ENCODE measurements around the gene PRF1. TPM values are rescaled to one million over a fixed set of nuclear protein-coding genes. Genes with fewer than 3 reads are reported as not detected.
"Not testable (repeated sequence)": the region's sequence is repeated elsewhere in the genome, so short reads cannot be mapped to it uniquely, and the experiment has no call there.

The PRF1 gene
- polyA plus RNA-seq, 1 donor (not counting 4 experiments of a cell fraction or from before 2014, with no cell fraction given): not detected

DNA sequence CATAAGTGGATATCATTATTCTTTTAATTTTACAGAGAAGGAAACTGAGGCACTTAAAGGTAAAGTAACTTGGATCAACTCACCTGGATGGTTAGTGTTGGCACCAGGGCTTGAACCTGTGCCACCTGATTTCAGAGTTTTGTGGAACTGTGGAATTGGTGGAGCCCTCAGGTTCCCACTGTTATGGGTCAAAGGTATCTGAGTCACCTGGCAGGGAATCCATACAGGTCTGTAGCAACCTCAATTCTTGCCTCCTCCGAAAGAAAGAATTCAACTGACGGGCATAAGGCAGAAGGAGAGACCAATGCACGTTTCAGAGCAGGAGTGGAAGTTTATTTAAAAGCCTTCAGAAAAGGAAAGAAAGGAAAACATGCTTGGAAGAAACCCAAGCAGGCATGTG is 44.5 kb upstream of the PRF1 start:
- peaks cover 12% of the 10 kb centered on the region for H3K4me1 ChIP-seq (ENCODE audit: control insufficient read depth, extremely low read depth, insufficient read depth, low read length)
- TF ChIP-seq, protein P1, sequence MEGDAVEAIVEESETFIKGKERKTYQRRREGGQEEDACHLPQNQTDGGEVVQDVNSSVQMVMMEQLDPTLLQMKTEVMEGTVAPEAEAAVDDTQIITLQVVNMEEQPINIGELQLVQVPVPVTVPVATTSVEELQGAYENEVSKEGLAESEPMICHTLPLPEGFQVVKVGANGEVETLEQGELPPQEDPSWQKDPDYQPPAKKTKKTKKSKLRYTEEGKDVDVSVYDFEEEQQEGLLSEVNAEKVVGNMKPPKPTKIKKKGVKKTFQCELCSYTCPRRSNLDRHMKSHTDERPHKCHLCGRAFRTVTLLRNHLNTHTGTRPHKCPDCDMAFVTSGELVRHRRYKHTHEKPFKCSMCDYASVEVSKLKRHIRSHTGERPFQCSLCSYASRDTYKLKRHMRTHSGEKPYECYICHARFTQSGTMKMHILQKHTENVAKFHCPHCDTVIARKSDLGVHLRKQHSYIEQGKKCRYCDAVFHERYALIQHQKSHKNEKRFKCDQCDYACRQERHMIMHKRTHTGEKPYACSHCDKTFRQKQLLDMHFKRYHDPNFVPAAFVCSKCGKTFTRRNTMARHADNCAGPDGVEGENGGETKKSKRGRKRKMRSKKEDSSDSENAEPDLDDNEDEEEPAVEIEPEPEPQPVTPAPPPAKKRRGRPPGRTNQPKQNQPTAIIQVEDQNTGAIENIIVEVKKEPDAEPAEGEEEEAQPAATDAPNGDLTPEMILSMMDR (optimal IDR thresholded peaks at IDR 0.05 in 1 of 3, IDR thresholded peaks at IDR 0.05 in 1 of 3, conservative IDR thresholded peaks at IDR 0.05 in 1 of 3; ENCODE audit: extremely low read depth in 1 of 3, insufficient read depth in 2 of 3, low read length in 3 of 3): no peak
- TF ChIP-seq EZH2 (IDR thresholded peaks at IDR 0.05; ENCODE audit: low read length): no peak
- dilution Hi-C loops (cut with MboI; ENCODE audit: extremely low pct_ligation_motif_present, low sequenced_read_pairs): no loop called here
- no peaks in the 10 kb centered on the region for H4K20me1 ChIP-seq (ENCODE audit: control insufficient read depth, extremely low read depth, insufficient read depth, low read length)
- peaks cover 4% of the 10 kb centered on the region for H3K27me3 ChIP-seq (ENCODE audit: control insufficient read depth, extremely low read depth, insufficient read depth, low read length)
- H2AFZ ChIP-seq (ENCODE audit: control insufficient read depth, low read length): no peak overlapping the region
- no peaks in the 10 kb centered on the region for H3K79me2 ChIP-seq (ENCODE audit: control insufficient read depth, insufficient read depth, low read length)
- no peak overlapping the region for H3K27ac ChIP-seq (ENCODE audit: control insufficient read depth, insufficient read depth, low read length)
- no peak overlapping the region for H3K4me3 ChIP-seq (ENCODE audit: control insufficient read depth in 2 of 3, extremely low read depth in 1 of 3, insufficient read depth in 2 of 3, low read depth in 1 of 3, low read length in 3 of 3)
- DNase-seq (ENCODE audit: low read depth, low spot score): no peak
- no peak overlapping the region for H3K9ac ChIP-seq (ENCODE audit: control insufficient read depth, extremely low read depth, insufficient read depth, low read length)
- no peaks in the 10 kb centered on the region for H3K36me3 ChIP-seq (ENCODE audit: control insufficient read depth in 2 of 2, extremely low read depth in 1 of 2, insufficient read depth in 2 of 2, low read length in 2 of 2)
- H3K4me2 ChIP-seq (ENCODE audit: control insufficient read depth, extremely low read depth, insufficient read depth, low read depth, low read length): no peak overlapping the region
- no peak for FAIRE-seq
- H3K9me1 ChIP-seq (ENCODE audit: control insufficient read depth, extremely low read depth, insufficient read depth, low read length): no peaks in the 10 kb centered on the region
- H3K9me3 ChIP-seq (ENCODE audit: control insufficient read depth, low read depth, low read length): peaks cover 11% of the 10 kb centered on the region

DNA sequence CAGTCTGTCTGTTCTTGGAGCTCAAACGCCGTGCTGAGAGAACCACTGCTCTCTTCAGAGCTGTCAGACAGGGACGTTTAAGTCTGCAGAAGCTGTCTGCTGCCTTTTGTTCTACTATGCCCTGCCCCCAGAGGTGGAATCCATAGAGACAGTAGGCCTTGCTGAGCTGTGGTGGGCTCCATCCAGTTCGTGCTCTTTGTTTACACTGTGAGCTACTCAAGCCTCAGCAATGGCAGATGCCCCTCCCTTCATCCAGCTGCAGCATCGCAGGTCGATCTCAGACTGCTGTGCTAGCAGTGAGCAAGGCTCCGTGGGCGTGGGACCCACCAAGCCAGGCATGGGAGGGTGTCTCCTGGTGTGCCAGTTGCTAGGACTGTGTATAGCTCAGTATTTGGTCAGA is 42.4 kb upstream of the PRF1 start:
- H4K20me1 ChIP-seq (ENCODE audit: control insufficient read depth, extremely low read depth, insufficient read depth, low read length); H3K27me3 ChIP-seq (ENCODE audit: control insufficient read depth, extremely low read depth, insufficient read depth, low read length): not testable (repeated sequence)

DNA sequence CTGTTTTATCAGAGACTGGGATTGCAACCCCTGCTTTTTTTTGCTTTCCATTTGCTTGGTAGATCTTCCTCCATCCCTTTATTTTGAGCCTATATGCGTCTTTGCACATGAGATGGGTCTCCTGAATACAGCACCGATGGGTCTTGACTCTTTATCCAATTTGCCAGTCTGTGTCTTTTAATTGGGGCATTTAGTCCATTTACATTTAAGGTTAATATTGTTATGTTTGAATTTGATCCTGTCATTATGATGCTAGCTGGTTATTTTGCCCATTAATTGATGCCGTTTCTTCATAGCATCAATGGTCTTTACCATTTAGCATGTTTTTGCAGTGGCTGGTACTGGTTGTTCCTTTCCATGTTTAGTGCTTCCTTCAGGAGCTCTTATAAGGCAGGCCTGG is 40.7 kb upstream of the PRF1 start:
- H3K27me3 ChIP-seq (ENCODE audit: control insufficient read depth, extremely low read depth, insufficient read depth, low read length); H3K36me3 ChIP-seq (ENCODE audit: control insufficient read depth in 2 of 2, extremely low read depth in 1 of 2, insufficient read depth in 2 of 2, low read length in 2 of 2); H3K4me2 ChIP-seq (ENCODE audit: control insufficient read depth, extremely low read depth, insufficient read depth, low read depth, low read length); H3K4me3 ChIP-seq (ENCODE audit: control insufficient read depth in 2 of 3, extremely low read depth in 1 of 3, insufficient read depth in 2 of 3, low read depth in 1 of 3, low read length in 3 of 3); dilution Hi-C loops (cut with MboI; ENCODE audit: extremely low pct_ligation_motif_present, low sequenced_read_pairs); H3K79me2 ChIP-seq (ENCODE audit: control insufficient read depth, insufficient read depth, low read length); H3K4me1 ChIP-seq (ENCODE audit: control insufficient read depth, extremely low read depth, insufficient read depth, low read length); H3K27ac ChIP-seq (ENCODE audit: control insufficient read depth, insufficient read depth, low read length); H2AFZ ChIP-seq (ENCODE audit: control insufficient read depth, low read length); FAIRE-seq; H4K20me1 ChIP-seq (ENCODE audit: control insufficient read depth, extremely low read depth, insufficient read depth, low read length); H3K9me1 ChIP-seq (ENCODE audit: control insufficient read depth, extremely low read depth, insufficient read depth, low read length); H3K9me3 ChIP-seq (ENCODE audit: control insufficient read depth, low read depth, low read length); DNase-seq (ENCODE audit: low read depth, low spot score); H3K9ac ChIP-seq (ENCODE audit: control insufficient read depth, extremely low read depth, insufficient read depth, low read length): not testable (repeated sequence)

More for the DNA sequence above, 42.4 kb upstream of the PRF1 start:
- H3K9ac ChIP-seq (ENCODE audit: control insufficient read depth, extremely low read depth, insufficient read depth, low read length); H3K9me1 ChIP-seq (ENCODE audit: control insufficient read depth, extremely low read depth, insufficient read depth, low read length); H3K27ac ChIP-seq (ENCODE audit: control insufficient read depth, insufficient read depth, low read length); H3K79me2 ChIP-seq (ENCODE audit: control insufficient read depth, insufficient read depth, low read length); H3K4me3 ChIP-seq (ENCODE audit: control insufficient read depth in 2 of 3, extremely low read depth in 1 of 3, insufficient read depth in 2 of 3, low read depth in 1 of 3, low read length in 3 of 3); dilution Hi-C loops (cut with MboI; ENCODE audit: extremely low pct_ligation_motif_present, low sequenced_read_pairs); FAIRE-seq; H3K4me2 ChIP-seq (ENCODE audit: control insufficient read depth, extremely low read depth, insufficient read depth, low read depth, low read length); H2AFZ ChIP-seq (ENCODE audit: control insufficient read depth, low read length); DNase-seq (ENCODE audit: low read depth, low spot score); H3K36me3 ChIP-seq (ENCODE audit: control insufficient read depth in 2 of 2, extremely low read depth in 1 of 2, insufficient read depth in 2 of 2, low read length in 2 of 2); H3K4me1 ChIP-seq (ENCODE audit: control insufficient read depth, extremely low read depth, insufficient read depth, low read length): not testable (repeated sequence)
- H3K9me3 ChIP-seq (ENCODE audit: control insufficient read depth, low read depth, low read length): peaks cover 11% of the 10 kb centered on the region

GRCh38 chr10:70639640-70640383 is 37.3 kb upstream of the PRF1 start:
- FAIRE-seq; H2AFZ ChIP-seq (ENCODE audit: control insufficient read depth, low read length); dilution Hi-C loops (cut with MboI; ENCODE audit: extremely low pct_ligation_motif_present, low sequenced_read_pairs); H3K9ac ChIP-seq (ENCODE audit: control insufficient read depth, extremely low read depth, insufficient read depth, low read length); H3K27ac ChIP-seq (ENCODE audit: control insufficient read depth, insufficient read depth, low read length); H3K4me3 ChIP-seq (ENCODE audit: control insufficient read depth in 2 of 3, extremely low read depth in 1 of 3, insufficient read depth in 2 of 3, low read depth in 1 of 3, low read length in 3 of 3); H4K20me1 ChIP-seq (ENCODE audit: control insufficient read depth, extremely low read depth, insufficient read depth, low read length); H3K36me3 ChIP-seq (ENCODE audit: control insufficient read depth in 2 of 2, extremely low read depth in 1 of 2, insufficient read depth in 2 of 2, low read length in 2 of 2); H3K4me1 ChIP-seq (ENCODE audit: control insufficient read depth, extremely low read depth, insufficient read depth, low read length); H3K9me1 ChIP-seq (ENCODE audit: control insufficient read depth, extremely low read depth, insufficient read depth, low read length); H3K4me2 ChIP-seq (ENCODE audit: control insufficient read depth, extremely low read depth, insufficient read depth, low read depth, low read length); H3K79me2 ChIP-seq (ENCODE audit: control insufficient read depth, insufficient read depth, low read length); H3K27me3 ChIP-seq (ENCODE audit: control insufficient read depth, extremely low read depth, insufficient read depth, low read length); DNase-seq (ENCODE audit: low read depth, low spot score); H3K9me3 ChIP-seq (ENCODE audit: control insufficient read depth, low read depth, low read length): not testable (repeated sequence)

All from keratinocyte (primary cell).